HG03521 (cell line): Measurements from ENCODE around the gene NELL1.

Source experiments
- ATAC-seq: cut with Tn5 transposase; IDR thresholded peaks from one replicate; pipeline ENCODE4 v1.9.1; 2021; ENCODE audit warnings: mild to moderate bottlenecking, moderate library complexity; ENCODE audit not compliant: unreplicated experiment

Gene NELL1

GRCh38 chr11:20937826-20938225, 268.4 kb downstream of the NELL1 start:
- ATAC-seq: no peak

GRCh38 chr11:20949585-20949984, 280.2 kb downstream of the NELL1 start:
- ATAC-seq: no peak

- no peak for ATAC-seq
Observed at GRCh38 chr11:20962581-20962980, 293.2 kb downstream of the NELL1 start.

- no peak for ATAC-seq
Observed at GRCh38 chr11:20963596-20963995, 294.2 kb downstream of the NELL1 start.

GRCh38 chr11:20964985-20965384, 295.6 kb downstream of the NELL1 start:
- ATAC-seq: no peak

GRCh38 chr11:20966489-20966888, 297.1 kb downstream of the NELL1 start:
- no peak for ATAC-seq

GRCh38 chr11:20973940-20974559, 304.7 kb downstream of the NELL1 start:
- ATAC-seq: no peak

- ATAC-seq: no peak
Observed at GRCh38 chr11:20980736-20981135, 311.4 kb downstream of the NELL1 start.

GRCh38 chr11:20990447-20990846, 321.1 kb downstream of the NELL1 start:
- no peak for ATAC-seq

GRCh38 chr11:20991471-20991870, 322.1 kb downstream of the NELL1 start:
- no peak for ATAC-seq

- no peak for ATAC-seq
Observed at GRCh38 chr11:21007297-21007696, 337.9 kb downstream of the NELL1 start.

- no peak for ATAC-seq
Observed at GRCh38 chr11:21018248-21018647, 348.9 kb downstream of the NELL1 start.

- no peak for ATAC-seq
Observed at GRCh38 chr11:21026685-21027084, 357.3 kb downstream of the NELL1 start.

GRCh38 chr11:21037850-21038249, 368.5 kb downstream of the NELL1 start:
- ATAC-seq: no peak

GRCh38 chr11:21038801-21039200, 369.4 kb downstream of the NELL1 start:
- no peak for ATAC-seq

- ATAC-seq: no peak
Observed at GRCh38 chr11:21040630-21041029, 371.2 kb downstream of the NELL1 start.

GRCh38 chr11:21048626-21049025, 379.2 kb downstream of the NELL1 start:
- no peak for ATAC-seq

- no peak for ATAC-seq
Observed at GRCh38 chr11:21053466-21053865, 384.1 kb downstream of the NELL1 start.

GRCh38 chr11:21056644-21057043, 387.3 kb downstream of the NELL1 start:
- ATAC-seq: no peak

GRCh38 chr11:21059879-21060278, 390.5 kb downstream of the NELL1 start:
- no peak for ATAC-seq

- ATAC-seq: no peak
Observed at GRCh38 chr11:21066030-21066429, 396.6 kb downstream of the NELL1 start.

GRCh38 chr11:21068886-21069285, 399.5 kb downstream of the NELL1 start:
- no peak for ATAC-seq

GRCh38 chr11:21069909-21070308, 400.5 kb downstream of the NELL1 start:
- no peak for ATAC-seq
